Measurements from ENCODE around the gene RNF144A. TPM values are rescaled to one million over a fixed set of nuclear protein-coding genes. Genes with fewer than 3 reads are reported as not detected.
"Not testable (repeated sequence)": the region's sequence is repeated elsewhere in the genome, so short reads cannot be mapped to it uniquely, and the experiment has no call there.

Gene RNF144A
- total RNA-seq, 1 donor from 2014 or later = 9.6 TPM

DNA sequence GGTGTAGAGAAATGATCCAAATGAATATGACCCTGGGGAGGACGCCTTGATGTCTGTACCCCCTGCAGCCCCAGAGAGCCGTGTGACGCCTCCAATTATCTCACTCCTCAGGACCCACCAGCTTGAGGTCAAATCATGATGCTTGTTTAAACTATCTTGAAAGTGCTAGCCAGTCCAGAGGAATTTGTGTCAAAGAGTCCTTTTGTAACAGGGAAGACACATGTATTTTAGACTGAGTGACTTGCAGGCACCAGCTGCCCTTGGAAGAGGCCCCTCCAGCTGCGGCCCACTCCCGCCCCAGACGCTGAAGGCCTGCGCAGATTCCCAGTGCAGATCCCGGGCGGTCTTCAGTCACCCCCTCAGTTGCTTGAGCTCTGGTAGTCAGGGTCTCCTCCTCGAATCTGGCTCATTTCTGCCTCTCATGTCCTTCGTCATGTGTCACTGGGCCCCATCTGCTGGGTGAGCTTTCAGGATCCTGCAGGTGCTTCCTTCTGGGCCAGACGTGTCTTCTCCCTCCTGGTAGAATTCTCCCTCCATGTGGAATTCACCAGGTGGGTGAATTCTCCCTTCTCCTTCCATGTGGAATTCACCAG, 77.4 kb downstream of the RNF144A start:
- H3K27ac Mint-ChIP-seq (ENCODE audit: unreplicated experiment) = no peak overlapping the region
- no peaks in the 10 kb centered on the region for H3K27me3 Mint-ChIP-seq (ENCODE audit: unreplicated experiment)
- H3K4me1 Mint-ChIP-seq (ENCODE audit: unreplicated experiment) = peaks cover 10% of the 10 kb centered on the region
- peaks cover 5% of the 10 kb centered on the region for H3K9me3 Mint-ChIP-seq (ENCODE audit: unreplicated experiment)
- TF ChIP-seq, protein P1, sequence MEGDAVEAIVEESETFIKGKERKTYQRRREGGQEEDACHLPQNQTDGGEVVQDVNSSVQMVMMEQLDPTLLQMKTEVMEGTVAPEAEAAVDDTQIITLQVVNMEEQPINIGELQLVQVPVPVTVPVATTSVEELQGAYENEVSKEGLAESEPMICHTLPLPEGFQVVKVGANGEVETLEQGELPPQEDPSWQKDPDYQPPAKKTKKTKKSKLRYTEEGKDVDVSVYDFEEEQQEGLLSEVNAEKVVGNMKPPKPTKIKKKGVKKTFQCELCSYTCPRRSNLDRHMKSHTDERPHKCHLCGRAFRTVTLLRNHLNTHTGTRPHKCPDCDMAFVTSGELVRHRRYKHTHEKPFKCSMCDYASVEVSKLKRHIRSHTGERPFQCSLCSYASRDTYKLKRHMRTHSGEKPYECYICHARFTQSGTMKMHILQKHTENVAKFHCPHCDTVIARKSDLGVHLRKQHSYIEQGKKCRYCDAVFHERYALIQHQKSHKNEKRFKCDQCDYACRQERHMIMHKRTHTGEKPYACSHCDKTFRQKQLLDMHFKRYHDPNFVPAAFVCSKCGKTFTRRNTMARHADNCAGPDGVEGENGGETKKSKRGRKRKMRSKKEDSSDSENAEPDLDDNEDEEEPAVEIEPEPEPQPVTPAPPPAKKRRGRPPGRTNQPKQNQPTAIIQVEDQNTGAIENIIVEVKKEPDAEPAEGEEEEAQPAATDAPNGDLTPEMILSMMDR (IDR thresholded peaks at IDR 0.05) = no peak
- H3K4me3 Mint-ChIP-seq (ENCODE audit: unreplicated experiment) = no peak overlapping the region
- H3K36me3 Mint-ChIP-seq (ENCODE audit: unreplicated experiment) = peaks cover 3% of the 10 kb centered on the region
- DNase-seq (ENCODE audit: extremely low spot score, unreplicated experiment) = no peak

DNA sequence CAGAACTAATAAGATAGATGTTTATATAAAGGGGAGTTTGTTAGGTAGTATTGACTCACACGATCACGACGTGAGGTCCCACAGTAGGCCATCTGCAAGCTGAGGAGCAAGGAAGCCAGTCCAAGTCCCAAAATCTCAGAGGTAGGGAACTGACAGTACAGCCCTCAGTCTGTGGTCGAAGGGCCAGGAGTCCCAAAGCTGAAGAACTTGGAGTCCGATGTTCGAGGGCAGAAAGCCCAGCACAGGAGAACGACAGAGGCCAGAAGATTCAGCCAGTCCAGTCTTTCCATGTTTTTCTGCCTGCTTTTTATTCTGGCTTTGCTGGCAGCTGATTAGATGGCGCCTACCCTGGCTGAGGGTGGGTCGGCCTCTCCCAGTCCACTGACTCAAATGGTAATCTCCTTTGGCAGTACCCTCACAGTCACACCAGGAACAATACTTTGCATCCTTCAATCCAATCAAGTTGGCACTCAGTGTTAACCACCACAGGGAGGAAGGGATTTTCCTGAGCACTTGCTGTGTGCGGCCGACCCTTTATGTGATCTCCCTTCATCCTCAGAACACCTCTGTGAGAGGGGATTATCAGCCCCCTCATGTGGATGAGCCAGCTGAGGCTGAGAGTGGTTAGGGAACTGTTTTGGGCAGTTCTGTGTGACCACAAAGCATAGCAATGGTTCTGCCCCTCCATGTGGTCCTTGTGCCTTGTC, 78.3 kb downstream of the RNF144A start:
- Mint-ChIP-seq H3K4me3 (ENCODE audit: unreplicated experiment) (no peak overlapping the region), H3K27ac (ENCODE audit: unreplicated experiment) (no peak overlapping the region), H3K27me3 (ENCODE audit: unreplicated experiment) (no peaks in the 10 kb centered on the region), H3K9me3 (ENCODE audit: unreplicated experiment) (peaks cover 5% of the 10 kb centered on the region), H3K4me1 (ENCODE audit: unreplicated experiment) (peaks cover 10% of the 10 kb centered on the region), H3K36me3 (ENCODE audit: unreplicated experiment) (peaks cover 3% of the 10 kb centered on the region)
- DNase-seq (ENCODE audit: extremely low spot score, unreplicated experiment) = no peak
- TF ChIP-seq, protein P1 (IDR thresholded peaks at IDR 0.05) = no peak

DNA sequence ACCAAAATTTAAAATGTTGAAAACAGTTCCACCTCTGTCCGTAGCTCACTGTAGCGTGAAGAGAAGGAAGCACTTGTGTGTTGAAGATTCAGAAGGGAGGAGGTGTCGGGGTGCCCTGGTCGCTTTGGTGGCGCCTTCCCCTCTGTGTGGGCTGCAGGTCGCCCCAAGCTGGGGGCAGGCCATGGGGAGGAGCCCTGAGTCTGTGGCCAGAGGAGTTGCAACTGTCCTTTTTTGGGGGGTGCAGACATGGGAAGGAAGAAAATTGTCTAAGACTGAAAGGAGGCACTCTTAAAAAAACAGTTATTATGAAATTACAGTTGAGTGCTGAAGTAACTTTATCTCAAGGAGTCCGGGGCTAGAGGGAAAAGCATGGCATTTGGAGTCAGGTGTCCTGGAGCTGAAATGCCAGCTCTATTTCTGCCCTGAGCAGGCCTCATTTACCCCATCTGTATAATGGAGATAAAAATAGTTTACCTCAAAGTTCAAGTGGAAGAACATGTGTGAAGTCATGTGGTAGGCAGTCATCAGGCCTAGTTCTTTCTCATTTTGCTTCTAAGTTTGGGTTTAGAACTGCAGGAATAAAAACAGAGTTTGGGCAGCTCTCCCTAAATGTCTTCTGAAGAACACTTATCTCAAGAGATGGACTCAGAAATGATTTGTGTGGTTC, 82.1 kb downstream of the RNF144A start:
- Mint-ChIP-seq H3K4me1 (ENCODE audit: unreplicated experiment) (peaks cover 6% of the 10 kb centered on the region), H3K27me3 (ENCODE audit: unreplicated experiment) (no peaks in the 10 kb centered on the region), H3K36me3 (ENCODE audit: unreplicated experiment) (peaks cover 3% of the 10 kb centered on the region), H3K4me3 (ENCODE audit: unreplicated experiment) (no peak overlapping the region), H3K27ac (ENCODE audit: unreplicated experiment) (no peak overlapping the region), H3K9me3 (ENCODE audit: unreplicated experiment) (no peaks in the 10 kb centered on the region)
- TF ChIP-seq, protein P1 (IDR thresholded peaks at IDR 0.05) = no peak
- no peak for DNase-seq (ENCODE audit: extremely low spot score, unreplicated experiment)

DNA sequence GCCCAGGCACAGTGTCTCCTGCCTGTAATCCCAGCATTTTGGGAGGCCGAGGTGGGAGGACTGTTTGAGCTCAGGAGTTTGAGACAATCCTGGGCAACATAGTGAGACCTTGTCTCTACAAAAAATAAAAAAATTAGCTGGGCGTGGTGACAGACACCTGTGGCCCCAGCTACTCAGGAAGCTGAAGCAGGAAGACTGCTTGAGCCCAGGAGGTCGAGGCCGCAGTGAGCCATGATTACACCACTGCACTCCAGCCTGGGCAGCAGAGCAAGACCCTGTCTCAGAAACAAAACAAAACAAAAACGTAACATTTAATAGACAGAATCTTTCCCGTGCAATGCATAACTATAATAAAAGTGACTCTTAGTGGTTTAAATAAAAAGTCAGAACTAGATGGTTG, 84.2 kb downstream of the RNF144A start:
- not testable (repeated sequence) for H3K36me3 Mint-ChIP-seq (ENCODE audit: unreplicated experiment); H3K4me3 Mint-ChIP-seq (ENCODE audit: unreplicated experiment); H3K27me3 Mint-ChIP-seq (ENCODE audit: unreplicated experiment); H3K4me1 Mint-ChIP-seq (ENCODE audit: unreplicated experiment); DNase-seq (ENCODE audit: extremely low spot score, unreplicated experiment); H3K9me3 Mint-ChIP-seq (ENCODE audit: unreplicated experiment); H3K27ac Mint-ChIP-seq (ENCODE audit: unreplicated experiment)

GRCh38 chr2:7003895-7004294, 86.7 kb downstream of the RNF144A start:
- Mint-ChIP-seq H3K4me1 (ENCODE audit: unreplicated experiment) (peaks cover 9% of the 10 kb centered on the region), H3K27me3 (ENCODE audit: unreplicated experiment) (no peaks in the 10 kb centered on the region), H3K9me3 (ENCODE audit: unreplicated experiment) (no peaks in the 10 kb centered on the region), H3K27ac (ENCODE audit: unreplicated experiment) (no peak overlapping the region), H3K36me3 (ENCODE audit: unreplicated experiment) (peaks cover 3% of the 10 kb centered on the region), H3K4me3 (ENCODE audit: unreplicated experiment) (no peak overlapping the region)
- TF ChIP-seq, protein P1 (IDR thresholded peaks at IDR 0.05) = no peak
- DNase-seq (ENCODE audit: extremely low spot score, unreplicated experiment) = no peak

Measured in osteocyte (in vitro differentiated cells).